ENCODE measurements around the gene RALGPS1.

- TF ChIP-seq, protein P1, sequence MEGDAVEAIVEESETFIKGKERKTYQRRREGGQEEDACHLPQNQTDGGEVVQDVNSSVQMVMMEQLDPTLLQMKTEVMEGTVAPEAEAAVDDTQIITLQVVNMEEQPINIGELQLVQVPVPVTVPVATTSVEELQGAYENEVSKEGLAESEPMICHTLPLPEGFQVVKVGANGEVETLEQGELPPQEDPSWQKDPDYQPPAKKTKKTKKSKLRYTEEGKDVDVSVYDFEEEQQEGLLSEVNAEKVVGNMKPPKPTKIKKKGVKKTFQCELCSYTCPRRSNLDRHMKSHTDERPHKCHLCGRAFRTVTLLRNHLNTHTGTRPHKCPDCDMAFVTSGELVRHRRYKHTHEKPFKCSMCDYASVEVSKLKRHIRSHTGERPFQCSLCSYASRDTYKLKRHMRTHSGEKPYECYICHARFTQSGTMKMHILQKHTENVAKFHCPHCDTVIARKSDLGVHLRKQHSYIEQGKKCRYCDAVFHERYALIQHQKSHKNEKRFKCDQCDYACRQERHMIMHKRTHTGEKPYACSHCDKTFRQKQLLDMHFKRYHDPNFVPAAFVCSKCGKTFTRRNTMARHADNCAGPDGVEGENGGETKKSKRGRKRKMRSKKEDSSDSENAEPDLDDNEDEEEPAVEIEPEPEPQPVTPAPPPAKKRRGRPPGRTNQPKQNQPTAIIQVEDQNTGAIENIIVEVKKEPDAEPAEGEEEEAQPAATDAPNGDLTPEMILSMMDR (IDR thresholded peaks at IDR 0.05): no peak
- no peak for TF ChIP-seq EP300 (IDR thresholded peaks at IDR 0.05)
These were observed 22.9 kb upstream of the RALGPS1 start for GRCh38 chr9:126891676-126892075.

Data from tibial nerve (tissue), 4 donors.